Fibroblast of gingiva (primary cell): ENCODE measurements around the gene KARS1.
"Not testable (repeated sequence)": the region's sequence is repeated elsewhere in the genome, so short reads cannot be mapped to it uniquely, and the experiment has no call there.

ENCODE experiments used
- DNase-seq: peaks from one replicate; pipeline ENCODE4 v3.0.0-alpha.2; 2011; ENCODE audit warnings: low read depth

The KARS1 gene

DNA sequence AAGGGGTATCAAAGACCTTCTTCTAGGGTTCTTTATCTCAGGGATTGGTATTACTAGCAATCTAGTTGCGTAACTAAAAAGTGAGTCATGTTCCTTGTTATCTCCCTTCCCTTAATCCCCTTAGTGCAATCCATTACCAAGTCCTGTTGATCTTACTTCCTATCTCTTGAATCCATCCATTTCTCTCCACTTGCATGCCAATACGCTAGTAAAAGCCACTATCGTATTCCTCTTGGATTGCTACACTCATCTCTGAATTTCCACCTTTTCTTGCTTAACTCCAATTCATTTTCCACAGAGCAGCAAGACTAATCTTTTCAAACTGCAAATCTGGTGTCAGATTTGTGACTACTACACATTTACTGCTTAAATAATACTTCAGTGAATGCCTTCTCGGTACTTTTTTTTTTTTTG, 22.5 kb downstream of the KARS1 start:
- DNase-seq = no peak

DNA sequence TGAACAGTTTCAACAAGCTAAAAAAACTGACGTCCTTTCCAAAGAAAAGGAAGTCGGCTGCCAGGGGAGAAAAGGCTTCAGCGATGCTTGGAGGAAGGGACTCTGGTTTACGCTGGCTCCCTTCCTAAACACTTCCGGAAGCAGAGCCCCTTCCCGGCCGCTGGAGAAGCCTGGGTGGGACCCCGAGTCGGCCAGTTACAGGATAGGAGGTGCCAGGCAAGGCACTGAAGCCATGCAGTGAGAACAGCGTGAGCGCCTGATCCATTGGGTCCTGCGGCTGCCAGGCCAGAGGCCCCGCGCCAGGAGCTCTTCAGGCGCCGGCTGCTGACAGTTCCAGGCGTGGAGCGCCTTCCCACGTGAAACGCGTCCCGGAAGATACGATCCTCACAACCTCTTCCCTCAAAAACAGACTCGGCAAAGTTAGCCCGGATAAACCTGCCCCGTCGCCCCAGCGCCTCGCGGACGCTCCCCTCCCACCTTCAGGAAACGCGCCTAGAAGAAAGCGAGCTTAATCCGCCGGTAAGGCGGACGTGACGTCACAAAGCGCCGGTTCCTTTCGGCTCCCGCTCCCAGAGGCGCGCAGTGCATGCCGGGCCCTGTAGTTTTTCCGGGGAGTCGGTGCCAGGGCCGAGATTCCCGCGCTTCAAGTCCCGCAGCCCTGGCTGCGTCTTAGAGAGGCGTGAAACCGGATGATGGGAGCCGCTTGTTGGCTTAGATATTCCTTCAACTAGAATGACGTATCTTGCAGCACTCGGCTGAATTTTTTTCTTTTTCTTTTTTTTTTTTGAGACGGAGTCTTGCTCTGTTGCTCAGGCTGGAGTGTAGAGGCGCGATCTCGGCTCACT, 24.5 kb downstream of the KARS1 start, which contains the start of gene ADAT1:
Gene ADAT1 (minus strand): TSS at position 521 of the 845 bp plus-strand sequence. CDS start 2,482 bp downstream, outside the sequence.
- peak; percentile 97 for DNase-seq

DNA sequence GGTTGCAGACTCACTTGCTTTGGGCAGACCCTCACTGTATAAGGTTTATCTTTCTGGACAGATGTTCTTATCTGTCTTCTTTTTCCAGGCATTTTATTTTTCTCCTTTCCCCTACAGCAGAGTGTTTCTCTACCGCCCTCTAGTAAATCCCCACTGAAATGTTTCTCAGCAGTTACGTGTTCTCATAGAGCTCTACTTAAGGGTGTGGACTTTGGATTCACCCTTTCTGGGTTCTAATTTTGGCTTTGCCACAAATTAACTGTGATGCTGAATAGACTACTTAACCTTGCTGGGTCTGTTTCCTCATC, 26.3 kb downstream of the KARS1 start:
- no peak for DNase-seq

DNA sequence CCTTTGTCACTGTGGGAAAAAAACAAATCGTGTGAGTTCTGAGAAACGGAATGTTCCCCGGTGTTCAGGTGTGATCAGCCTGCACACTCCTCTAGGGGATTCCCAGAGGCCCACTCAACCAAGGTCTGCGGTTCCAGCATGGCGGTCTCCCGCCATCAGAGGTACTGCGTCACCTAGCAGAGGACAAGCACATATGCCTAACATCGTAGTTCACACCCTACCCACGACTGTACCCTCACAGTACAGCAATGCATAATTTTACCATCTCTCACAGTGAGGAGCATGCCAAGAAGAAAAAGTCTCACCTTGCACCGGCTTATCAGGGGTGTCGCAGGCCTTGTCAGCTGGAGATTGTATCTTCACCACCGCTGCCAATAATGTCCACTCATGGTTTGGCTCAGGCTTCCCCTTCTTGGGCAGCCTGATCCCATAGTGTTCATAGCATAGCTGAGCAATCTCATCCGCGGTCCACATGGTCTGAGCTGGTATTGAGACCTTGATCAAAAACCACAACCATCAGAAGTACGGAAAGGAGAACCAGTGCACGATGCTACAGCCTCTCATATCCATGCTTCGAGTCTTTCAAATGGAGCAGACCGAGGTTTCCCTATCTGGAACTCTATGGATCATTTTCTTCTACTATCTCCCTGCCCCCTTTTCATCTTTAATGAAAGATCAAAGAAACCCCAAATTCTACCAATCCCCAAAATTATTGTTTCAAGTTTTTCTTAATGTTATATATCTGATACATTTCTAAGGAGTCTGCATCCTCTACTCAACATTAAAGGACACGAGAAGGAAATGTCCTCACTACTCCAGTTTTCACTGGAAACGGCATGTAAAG, 26.9 kb downstream of the KARS1 start:
- DNase-seq = no peak

DNA sequence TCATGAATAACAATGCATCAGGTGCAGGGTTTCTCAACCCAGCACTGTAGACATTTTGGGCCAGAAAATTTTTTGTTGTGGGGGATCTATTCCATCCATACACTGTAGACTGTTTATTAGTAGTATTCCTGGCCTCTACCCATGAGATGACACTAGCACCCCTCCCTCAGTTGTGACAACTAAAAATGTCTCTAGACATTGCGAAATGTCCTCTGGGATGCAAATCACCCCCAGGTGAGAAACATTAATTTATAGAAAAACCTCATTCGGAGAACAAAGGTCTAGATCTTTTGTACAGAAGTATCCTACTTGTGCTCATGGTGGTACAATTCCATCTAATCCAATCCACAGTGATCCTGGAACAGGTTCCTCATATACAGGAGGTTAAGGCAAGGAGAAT, 28.7 kb downstream of the KARS1 start:
- no peak for DNase-seq

DNA sequence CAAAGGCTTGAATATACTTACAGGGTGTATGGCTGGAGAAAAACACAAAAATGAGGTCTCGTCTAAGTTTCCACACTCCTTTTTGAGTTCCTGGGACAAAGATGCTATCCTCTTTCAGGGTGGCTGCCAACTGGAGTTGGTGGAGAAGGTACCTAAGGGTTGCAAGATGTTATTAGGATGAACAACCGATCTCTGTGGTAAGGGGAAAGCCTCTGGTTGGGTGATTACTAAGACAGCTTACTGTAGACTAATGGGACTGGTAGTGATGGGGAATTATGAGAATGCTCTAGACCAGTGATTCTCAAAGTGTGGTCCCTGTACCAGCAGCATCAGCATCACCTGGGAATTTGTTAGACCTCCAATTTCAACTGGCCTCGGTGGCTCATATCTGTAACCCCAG, 30.3 kb downstream of the KARS1 start:
- DNase-seq = no peak

DNA sequence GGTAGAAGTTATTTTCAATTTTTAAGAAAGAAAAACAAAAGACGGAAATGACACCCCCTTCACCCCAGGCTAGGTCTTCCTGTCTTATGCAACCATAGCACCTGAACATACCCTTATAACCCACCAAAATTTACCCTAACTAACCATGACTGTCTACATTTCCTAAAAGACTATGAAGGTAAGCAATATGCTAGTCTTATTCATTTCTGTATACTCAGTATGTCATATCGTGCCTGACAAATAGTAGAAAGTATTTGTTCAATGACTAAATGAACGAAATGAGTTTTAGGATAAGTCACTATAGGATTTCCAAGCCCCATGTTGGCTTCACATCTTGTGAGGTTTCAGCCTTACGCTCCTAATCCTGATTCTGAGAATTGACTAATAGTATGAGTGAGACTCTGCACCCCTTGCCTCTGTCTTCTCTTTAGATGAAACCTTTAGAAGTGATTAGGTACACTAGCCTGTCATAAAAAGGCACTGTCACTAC, 30.9 kb downstream of the KARS1 start:
- no peak for DNase-seq

DNA sequence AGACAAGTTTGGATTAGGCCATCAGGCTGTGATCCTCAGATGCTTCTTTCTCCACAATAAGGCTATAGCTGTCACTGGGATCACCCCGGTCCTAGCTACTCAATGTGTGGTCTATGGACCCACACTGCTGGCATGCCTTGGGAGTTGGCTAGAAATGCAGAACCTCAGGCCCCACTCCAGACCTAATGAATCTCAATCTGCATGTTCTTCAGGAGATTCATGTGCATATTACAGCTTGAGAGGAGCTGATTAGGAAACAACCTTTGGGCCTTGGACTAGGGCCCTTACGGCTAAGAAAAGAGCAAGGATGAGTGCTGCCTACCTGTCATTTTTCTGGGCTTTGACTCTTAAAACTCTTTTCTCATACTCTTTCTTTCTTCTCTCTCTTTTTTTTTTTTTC, 31.8 kb downstream of the KARS1 start:
- DNase-seq = no peak

DNA sequence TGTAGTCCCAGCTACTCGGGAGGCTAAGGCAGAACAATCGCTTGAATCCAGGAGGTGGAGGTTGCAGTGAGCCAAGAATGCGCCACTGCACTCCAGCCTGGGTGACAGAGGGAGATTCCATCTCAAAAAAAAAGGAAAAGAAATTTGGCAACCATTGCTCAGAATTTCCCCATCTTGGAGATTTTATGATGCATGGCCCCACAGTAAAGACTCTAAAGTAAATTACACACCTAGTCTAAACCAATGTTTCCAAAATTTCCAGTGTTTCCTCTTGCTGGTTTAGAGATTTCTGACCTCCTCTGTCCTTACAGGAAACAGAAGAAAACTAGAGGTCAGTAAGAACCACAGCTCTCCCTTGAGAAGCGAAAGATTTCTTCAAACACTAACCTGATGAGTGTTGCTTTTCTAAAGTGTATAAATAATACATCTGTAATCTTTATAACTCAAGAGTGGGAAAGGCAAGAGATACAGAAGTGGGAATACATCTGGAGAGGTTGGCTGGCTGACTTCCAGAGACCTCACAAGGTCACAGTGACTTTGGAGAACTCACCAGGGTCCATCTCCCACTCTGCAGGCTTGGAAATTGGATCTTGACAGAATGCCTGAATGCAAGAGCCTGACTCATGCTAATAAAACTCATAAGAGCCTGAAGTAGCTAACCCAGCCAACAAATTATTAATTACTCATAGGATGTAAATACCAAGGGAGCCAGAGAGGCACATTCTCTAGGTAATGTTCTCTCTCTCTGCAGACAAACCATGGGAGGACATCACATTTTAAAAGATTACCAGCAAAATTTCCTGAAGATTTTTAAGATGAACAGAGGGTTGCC, 33.2 kb downstream of the KARS1 start:
- no peak for DNase-seq

DNA sequence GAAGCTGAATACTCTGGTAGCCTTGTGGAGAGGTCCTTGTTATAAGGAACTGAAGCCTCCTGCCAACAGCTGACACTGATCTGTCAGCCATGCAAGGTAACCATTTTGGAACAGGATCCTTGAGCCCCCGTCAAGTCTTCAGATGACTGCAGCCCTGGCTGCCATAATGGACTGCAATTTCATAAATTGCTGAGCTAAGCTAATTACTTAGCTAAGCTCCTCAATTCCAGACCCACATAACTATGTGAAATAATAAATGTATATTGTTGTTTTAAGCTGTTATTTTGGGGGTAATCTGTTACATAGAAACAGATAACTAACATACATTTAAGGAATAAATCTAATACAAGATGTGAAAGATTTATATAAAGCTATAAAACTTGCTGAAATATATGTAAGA, 41.0 kb downstream of the KARS1 start:
- no peak for DNase-seq

DNA sequence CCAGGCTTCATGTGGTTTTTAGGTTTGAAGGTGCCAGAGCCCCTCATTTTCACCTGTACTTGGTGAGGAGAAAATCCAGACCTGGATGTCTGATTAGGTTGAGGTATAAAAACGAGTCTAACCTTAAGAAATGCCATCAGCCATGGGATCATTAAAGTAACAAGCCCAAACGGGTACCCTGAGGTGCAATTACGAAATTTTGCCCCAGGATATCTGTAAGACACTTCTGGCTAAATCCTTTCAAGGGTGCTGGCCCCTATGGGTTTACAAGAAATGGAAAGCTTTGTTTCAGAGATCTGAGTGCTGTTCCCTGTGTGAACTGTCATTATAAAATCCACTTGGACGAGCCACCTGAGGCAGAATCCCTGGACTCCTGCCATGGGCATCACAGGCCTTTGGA, 44.2 kb downstream of the KARS1 start:
- no peak for DNase-seq

DNA sequence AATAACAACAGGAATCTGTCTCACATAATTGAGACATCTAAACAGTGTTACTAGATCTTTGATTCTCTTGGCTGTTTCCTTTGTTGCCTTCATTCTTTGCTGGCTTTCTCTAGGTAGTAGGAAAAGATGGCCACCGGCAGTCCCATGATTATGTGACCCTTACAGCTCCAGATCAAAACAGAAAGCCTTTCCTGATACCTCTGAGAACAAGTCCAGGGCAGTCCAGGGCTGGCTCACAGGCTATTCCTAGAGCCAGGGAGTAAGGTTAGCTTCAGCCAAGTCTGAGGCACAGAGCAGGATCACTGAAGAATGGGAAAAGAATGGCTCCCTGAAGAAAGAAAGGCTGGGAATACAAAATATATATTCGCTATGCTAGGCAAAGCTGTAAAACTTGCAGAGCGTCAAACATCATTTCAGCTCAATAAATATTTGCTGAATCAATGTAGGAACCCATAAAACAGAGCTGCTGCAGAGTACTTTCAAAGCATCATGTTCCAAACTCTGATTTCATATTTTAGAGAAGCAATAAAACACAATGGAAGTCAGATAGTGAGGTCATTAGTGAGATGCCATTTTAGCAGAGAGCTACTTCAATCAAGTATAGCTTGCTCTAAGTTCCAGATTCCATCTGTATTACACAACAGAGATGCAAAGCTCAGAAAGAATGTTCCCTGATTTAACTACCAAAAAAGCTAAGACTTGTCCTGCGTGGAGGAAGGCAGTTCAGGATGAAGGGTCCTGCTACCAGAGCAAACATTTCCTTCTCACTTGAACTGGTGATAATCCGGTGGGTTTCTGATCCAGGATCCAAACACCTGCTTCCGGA, 47.8 kb downstream of the KARS1 start:
- no peak for DNase-seq

DNA sequence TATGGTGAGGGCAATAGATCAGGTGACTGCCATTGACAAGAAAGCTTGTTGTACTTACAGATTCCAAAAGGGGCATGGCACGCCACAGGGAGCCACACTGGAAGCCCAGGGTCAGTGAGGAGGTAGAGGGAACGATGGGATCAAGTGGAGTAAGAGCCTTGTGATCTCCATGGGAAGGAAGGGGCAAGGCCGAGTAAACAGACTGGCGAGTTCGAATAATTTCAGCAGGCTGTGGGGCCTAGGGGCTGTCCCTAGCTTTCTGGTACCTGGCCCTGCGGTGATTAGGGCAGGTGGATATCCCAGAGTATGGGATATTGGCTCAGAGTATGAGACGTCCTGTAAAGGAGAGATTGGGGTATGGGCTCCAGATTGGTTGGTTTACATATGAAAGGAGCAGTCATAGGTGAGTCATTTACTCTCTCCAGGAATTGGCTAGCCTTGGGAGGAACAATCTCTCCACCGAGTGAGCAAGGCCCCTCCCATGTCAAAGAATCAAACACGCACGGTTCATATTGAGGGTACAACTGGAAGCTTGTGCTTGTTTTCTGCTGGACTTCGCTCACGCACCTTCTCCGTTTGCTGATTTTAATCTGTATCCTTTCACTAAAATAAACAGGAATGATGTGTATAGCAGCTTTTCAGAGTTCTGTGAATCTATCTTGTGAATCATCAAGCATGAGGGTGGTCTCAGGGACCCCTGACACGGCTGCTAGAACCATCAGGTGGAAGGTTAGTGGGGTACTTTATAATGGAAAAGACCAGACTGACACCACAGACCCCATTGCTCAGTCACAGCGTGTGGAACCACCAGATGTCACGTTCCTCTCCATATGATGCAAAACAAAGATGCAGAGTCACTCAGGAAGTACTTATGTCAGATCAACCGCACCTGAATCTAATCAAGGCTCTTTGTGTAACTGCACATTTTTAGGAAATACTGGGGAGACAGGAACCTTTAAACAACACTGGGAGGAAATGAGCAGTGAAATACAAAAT, 53.3 kb downstream of the KARS1 start:
- peak; percentile 73 for DNase-seq

DNA sequence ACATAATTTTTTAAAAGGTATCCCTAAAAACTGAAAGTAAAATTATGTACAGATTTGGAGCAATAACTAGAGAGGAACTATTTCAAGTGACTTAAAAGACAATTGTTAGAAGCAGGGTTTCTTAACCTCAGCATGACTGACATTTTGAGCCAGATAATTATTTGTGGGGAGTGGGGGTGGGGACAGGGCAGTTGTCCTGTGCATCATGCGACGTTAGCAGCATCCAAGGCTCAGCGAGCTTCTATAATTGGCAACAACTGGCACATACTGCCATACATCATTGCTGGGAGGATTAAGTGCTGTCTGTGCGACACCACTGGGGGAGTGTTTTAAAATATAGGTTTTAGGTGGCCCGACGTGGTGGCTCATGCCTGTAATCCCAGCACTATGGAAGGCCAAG, 54.2 kb downstream of the KARS1 start:
- no peak for DNase-seq

DNA sequence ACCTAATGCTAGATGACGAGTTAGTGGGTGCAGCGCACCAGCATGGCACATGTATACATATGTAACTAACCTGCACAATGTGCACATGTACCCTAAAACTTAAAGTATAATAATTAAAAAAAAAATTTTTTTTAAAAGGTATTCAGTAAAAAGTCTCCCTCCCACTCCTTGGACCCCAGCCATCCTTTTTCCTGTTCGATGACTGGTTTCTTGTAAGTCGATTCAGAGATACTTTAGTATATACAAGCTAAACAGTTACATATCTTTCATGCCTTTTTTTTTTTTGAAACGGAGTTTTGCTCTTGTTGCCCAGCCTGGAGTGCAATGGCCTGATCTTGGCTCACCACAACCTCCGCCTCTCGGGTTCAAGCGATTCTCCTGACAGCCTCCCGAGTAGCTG, 55.5 kb downstream of the KARS1 start:
- not testable (repeated sequence) for DNase-seq

DNA sequence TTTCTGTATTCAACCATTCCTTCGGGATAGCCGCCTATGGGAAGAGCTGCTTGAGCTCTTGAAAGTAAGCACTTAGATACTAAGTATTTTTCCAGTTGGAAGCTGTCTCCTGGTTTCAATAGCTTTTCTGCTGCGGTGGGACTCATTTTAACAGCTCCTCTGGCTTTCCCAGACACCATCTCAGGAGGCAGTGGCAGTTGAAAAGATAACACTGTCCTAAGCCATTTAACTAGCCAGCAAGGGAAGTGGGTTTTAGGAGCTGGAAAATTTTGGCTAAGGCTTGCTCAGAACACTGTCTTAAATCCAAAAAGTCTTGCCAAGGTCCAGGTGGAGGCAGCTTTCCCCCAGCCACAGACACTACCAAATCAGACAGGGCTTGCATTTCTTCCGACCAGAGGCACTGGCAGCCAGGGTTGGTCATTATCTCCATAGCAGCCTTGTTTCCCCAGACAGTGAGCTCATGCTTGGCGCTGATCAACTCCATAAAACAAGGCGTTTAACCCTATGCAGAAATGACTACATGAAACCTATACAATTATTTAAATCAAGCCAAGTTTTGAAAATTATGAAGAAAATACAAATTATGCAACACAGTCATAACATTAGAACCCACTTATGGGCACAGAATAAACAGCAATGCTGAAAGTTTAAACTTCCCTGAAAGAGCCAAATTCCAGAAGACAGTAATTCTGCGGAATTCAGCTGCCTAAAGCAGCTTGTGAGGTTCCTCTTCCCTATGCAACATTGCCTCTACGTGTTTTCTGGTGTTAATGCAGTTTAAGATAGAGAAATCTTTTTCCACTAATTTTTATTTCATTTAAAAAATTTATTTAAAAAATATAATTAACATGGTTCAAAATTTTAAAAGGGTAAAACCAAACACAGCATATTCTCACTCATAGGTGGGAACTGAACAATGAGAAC, 56.3 kb downstream of the KARS1 start:
- DNase-seq = peak; percentile 53

DNA sequence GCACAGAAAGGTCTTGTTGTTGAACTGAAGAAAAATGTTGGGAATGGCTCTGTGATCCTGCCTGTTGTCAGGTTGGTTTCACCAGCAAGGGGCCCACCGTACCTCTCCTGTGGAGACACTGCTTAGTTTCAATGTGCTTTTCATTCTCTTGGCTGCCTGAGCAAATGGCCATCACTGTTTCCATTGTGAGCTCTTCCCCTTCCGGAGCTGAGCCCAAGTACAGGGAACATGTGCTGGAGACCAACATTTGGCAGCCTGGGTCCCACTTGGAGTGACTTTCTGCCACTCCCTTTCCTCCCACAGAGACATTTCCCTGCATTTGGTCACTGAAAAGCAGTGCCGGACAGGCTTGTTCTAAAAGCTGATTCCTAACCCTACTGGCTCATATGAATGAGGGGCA, 58.2 kb downstream of the KARS1 start:
- no peak for DNase-seq

DNA sequence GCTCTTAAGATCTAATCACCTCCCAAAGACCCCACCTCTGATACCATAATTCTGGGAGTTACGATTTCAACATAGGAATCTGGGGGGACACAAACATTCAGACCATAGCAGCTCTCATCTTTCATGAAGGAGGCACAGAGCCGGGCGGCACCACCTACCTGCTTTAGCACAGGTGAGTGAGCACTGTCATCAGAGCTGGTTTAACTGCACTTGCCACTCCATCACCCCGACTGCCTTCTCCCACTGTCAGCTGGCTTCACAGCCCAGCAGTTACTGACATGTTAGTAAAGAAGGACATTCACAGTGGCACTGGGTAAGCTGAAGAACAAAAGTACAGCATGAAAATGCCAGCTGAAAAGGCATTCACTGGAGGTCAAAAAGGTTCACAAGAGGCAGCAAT, 58.7 kb downstream of the KARS1 start:
- no peak for DNase-seq

DNA sequence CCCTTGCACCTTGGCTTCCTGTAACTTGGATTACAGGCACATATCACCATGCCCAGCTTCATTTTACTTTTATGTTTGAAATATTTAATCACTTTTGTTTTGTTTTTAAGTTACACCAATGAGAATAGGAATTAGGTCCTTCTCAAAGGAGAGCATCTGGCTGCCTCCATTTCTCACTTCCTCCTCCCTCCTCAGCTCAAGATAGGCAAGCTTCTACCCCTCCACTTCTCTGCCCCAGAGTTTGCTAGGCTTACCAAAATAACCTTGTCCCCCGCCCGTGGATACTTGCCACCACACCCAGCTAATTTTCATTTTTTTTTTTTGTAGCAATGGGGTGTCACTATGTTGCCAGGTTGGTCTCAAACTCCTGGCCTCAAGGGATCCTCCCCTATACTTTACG, 63.4 kb downstream of the KARS1 start:
- no peak for DNase-seq
